Germinal center (tissue), 1 donor: Measurements from ENCODE around the gene BRD1.
A peak's percentile ranks its signal among the peaks of the same experiment; 100 is the strongest.
"Not testable (repeated sequence)": the region's sequence is repeated elsewhere in the genome, so short reads cannot be mapped to it uniquely, and the experiment has no call there.

Experiments used
- DNase-seq: peaks from one replicate; pipeline ENCODE4 v3.0.0; 2012; ENCODE audit warnings: mixed read lengths, low spot score

The BRD1 gene

DNA sequence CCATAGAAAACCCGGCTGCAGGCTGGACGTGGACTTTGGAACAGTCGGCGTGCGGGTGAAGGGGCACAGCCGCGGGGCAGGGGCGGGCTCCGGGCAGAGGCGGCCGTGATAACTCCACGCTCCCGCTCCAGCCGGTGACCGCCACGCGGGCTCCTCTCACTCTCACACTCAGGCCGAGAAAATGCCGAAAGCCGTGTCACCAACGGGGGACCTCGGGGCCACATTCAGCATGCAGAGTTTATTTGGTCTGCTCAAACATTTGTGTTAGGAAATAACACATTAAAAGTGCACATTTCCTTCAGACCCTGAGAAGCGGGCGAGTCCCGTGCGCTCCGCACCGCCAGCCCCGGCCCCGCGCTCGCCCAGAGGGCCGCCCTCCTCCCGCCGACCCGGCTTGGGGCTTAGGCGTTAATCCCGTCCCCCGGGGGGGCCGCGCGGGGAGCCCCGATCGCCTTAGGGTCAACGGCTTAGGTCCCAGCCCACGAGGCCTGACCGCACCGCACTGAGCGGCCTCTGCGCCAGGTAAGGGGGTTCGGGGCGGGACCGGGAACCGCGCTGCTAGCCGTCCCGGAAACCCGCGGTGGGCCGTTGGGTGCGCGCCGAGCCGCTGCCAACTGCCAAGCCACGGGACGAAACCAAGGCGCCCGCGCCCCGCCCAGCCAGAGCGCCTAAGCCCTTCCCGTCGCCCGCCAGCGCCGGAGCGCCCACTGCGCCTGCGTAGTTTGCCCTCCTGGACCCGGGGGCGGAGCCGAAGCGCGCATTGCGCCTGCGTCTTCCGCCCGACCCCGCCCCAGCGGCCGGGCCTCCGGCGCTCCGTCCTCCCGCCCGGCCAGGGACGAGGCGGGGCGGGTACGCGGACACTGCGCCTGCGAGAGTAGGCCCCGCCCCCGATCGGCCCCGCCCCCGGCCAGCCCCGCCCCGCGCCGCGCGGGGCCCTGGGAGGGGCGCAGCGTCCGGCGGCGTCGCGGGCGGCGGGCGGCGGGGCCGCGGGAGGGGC, 25.5 kb upstream of the BRD1 start, which contains the start of gene ZBED4:
TSS of gene ZBED4 (plus strand) at position 947 of the 997 bp plus-strand sequence. CDS start 29,819 bp downstream, outside the sequence.
- peak; percentile 99 for DNase-seq

GRCh38 chr22:49852568-49852897, 24.9 kb upstream of the BRD1 start:
- not testable (repeated sequence) for DNase-seq

DNA sequence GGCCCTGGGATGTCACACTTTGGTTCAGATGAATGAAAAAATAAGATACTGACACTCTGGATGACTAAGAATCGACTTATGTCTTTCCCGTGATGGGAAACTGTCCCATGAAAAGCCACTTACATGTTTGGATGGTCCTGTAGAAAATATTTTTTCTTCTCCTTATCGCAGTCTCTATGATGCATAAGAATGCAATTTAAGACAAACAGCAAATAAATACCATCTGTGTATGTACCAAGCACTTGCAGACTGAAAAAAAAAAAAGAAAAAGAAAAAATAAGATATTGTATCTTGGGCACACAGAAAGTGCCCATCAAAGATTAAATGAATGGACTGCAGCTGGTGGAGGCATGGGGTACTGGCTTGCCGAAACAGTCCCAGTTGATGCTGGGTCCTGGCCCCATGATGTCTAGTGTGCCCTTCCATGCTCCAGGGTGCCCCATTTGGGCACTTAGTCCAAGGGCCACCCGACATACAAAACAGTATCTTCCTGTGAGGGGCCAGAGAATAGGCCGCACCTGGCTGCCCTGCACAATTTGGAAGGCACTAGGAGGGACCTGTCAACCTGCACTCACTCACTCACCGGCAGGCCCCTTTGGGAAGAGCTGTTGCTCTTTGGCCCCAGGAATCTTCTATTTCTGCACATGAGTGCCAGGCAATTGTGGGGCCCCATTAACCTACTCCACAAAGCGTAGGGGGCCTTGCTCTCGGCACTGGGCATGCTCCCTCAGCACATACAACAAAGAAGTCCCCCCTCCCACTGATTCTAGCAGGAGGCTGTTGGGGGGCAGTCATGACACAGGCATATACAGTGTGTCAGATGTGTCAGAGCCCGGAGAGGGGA, 23.5 kb upstream of the BRD1 start:
- no peak for DNase-seq

- no peak for DNase-seq
Measured at GRCh38 chr22:49850021-49850911, 22.6 kb upstream of the BRD1 start.

DNA sequence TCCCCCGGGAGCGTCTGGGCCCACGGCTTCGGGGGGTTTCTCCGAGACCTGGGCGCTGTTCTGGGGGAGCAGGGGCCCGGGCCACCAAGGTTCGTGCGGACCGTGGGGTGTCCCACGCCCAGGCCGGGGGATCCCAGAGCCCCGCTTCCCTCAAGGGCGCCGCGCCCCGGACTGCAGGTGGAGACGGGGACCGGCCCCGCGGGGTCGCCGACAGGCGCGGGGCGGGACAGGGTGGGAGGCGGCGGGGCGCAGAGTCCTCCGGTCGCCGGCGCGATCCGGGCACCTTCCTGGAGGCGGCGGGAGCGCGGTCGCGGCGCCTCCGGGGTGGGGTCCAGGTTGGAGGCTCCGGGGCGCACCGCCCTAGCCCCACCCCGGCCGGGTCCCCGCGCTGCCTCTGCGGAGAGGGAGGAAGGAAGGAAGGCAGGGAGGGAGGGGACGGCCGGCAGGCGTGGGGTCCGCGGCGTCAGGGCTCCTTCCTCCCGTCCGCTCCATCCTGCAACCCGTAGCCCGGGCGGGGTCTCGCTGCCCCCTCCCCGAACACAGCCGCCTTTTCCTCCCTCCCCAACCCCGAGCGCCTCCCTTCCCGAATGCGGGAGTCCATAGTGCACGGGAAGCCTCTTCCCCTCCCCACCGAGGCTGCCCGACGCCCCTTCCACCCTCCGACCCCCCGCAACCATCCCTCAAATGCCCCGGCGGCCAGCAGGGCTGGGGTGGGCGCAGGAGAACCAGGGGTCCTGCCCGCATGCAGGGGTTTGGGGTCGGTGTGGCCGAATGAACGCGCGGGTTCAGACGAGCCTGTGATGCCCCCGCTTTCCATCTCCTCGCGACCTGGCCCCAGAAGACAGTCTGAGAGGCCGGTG, 21.7 kb upstream of the BRD1 start:
- no peak for DNase-seq

DNA sequence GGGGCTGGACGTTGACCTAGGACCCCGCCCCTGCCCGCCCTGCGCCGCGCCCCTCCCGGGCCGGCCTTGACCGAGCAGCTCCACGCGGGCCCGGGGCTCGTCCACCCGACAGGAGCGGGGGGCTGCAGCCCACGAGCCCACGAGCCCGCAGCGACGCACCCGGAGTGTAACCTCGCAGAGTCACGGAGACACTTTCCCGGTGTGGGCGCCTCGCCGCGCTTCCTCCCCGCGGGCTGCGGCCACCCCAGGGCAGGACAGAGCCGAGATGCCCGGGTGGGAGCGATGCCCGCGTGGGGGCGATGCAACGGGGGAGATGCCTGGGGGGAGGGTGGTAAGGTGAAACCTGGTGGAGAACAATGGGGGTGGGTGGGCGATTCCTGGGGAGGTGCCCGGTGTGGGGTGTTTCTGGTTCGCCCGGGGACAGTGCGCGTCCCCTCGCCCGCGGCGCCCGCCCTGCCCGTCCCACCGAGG, 21.1 kb upstream of the BRD1 start:
- DNase-seq = no peak

- DNase-seq = no peak
Measured at GRCh38 chr22:49847751-49848689, 20.3 kb upstream of the BRD1 start.

- no peak for DNase-seq
Measured at GRCh38 chr22:49845666-49846459, 18.2 kb upstream of the BRD1 start.

DNA sequence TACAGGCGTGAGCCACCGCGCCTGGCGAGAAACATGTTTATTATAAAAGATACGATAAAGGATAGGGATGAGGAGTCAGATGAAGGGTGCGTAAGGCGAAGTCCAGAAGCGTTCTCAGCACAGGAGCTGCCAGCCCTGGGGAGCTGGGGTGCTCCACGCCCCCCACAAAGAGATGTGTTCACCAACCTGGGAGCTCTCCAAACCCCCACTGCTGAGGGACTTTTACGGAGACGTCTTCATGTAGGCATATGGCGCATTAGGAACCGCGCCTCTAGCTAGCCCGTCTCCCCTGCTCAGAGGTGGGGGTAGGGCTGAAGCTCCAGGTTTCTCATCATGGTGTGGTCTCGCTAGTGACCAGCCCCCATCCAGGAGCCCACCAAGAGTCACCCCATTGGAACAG, 17.6 kb upstream of the BRD1 start:
- DNase-seq = no peak

DNA sequence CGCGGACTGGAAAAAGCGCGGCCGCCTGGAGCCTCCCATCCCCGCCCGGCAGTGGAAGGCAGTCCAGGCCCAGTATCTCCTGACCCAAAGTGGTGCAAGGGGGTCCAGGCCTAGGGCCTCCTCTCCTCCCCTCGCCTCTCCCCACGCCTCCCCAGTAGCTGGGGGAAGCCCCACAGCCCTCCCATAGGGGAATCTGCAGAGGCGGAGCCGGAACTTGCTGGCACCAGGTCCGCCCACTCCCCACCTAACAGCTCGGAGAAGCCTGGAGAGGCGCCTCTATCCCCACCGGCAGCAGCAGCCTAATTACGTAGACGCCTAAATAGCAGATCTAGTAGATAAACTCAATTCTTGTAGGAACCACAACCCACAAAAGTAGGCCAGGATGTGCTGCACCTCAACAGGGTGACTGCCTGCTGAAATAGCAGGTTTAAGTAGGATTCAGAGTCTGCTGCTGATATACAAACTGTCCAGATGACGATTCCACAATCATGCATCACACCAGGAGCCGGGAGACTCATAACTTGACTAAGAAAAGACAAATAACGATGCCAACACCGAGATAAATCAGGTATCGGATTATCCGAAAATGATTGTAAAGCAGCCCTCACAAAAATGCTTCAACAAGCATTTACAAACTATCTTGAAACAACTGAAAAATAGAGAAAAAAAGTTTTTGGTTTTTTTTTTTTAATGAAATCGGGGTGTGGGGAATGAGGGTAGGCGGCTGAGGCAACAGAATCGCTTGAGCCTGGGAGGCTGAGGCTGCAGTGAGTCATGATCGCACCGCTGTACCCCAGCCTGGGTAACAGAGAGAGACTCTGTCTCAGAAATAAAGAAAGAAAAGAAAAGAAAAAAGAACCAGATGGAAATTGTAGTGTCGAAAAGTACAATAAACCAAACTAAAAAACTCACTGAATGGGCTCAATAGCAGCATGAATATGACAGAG, 11.4 kb upstream of the BRD1 start:
- DNase-seq = peak; percentile 22

- no peak for DNase-seq
Measured at GRCh38 chr22:49833340-49834007, 5.8 kb upstream of the BRD1 start.

DNA sequence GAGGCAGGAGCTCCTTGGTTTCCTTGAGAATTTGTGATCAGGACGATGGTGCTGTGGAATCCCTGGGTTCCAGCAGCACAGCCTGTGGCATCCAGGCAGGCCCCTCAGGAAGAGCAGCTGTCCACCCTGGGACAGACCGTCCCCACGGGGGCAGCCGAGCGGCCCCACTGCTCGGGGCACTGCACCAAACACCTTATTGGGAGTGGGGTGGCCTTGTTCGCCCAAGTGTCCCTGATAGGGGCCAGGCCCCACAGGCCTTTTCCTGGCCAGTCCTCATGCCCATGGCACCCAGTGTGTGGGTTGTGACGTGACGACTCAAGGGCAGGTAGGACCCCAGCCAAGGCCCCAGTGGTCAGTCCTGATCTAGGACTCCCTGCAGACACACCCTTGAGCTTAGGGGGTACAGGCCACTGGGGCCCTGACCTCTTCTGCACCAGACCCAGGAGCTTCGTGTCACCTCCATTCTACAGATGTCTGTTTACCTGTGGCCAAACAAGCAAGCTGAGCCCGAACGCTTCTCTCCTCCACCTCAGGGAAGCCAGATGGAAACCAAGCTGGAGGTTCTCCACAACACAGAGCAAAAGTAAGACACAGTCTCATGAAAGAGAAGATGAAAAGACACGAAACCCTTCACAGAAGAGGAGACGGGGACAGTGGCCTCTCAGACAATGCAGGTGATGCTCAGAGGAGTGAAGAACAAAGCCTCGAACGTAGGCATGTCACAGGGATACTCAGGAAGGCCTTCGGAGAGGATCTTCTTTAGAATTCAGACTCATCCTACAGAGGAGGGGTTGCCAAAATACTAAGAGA, 1.6 kb upstream of the BRD1 start:
- DNase-seq = no peak

GRCh38 chr22:49828599-49828965, 909 bp upstream of the BRD1 start:
- DNase-seq = no peak

DNA sequence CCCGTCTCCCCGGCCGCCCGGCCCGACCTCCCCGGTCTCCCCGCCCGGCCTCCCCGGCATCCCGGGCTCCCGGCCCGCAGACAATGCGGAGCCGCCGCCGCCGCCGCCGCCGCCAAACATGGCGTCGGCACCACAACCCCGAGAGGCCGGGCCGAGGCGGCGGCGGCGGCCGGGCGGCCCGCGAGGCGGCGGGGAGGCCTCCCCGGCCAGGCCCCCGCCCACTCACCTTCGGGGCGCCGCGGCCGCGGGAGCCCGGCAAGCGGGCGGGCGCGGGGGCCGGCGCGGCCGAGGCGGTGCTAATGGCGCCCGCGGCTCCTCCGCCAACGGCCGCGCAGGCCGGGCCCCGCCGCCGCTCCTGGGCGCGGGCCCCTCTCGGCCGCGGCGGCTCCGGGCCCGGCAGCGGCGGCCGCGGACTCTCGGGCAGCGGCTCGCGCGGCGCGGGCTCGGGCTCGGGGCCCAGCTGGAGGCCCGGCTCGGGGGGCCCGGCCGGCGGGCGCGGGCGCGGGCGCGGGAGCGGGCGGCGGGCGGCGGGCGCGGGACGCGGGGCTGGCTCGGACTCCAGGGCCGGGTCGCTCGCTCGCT, 311 bp downstream of the BRD1 start:
- DNase-seq = no peak

GRCh38 chr22:49826603-49827270, 936 bp downstream of the BRD1 start:
- DNase-seq = peak; percentile 28
